ENCODE results near the gene HOXA4.

DNA sequence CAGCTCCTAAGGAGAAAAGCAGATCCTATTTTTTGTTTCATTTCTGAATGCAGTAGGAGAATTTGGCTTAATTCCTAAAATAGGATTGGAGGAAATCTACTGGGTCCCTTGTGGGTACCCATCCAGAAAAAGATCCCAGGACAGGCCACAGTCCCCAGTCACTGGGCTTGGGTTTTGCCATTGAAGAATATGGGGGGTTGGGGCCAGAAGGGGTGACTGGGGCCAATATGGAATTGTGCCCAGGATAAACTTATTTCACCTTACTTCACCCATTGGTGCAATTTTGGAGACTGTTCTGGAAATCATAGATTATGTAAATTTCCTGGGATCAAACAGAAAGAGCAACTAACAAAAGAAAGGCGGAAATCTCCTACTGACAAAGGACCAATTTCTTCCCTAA lies 7.9 kb upstream of the HOXA4 start:
- TF ChIP-seq POLR2A (IDR thresholded peaks at IDR 0.05; ENCODE audit: low read depth, low read length) (no peak), POLR2AphosphoS5 (IDR thresholded peaks at IDR 0.05; ENCODE audit: low read depth, low read length) (no peak), TAF1 (IDR thresholded peaks at IDR 0.05; ENCODE audit: low read depth, low read length) (no peak), SPI1 (IDR thresholded peaks at IDR 0.05; ENCODE audit: low read depth, low read length) (no peak)
